B cell (primary cell): Measurements from ENCODE around the gene LAMA2. TPM values are rescaled to one million over a fixed set of nuclear protein-coding genes. Genes with fewer than 3 reads are reported as not detected.

Experiments used
- ATAC-seq: fragments of 200-7000 bp; cut with Tn5 transposase; one replicate; pipeline ENCODE4 v1.10.0; 2021; ENCODE audit warnings: low read depth, mild to moderate bottlenecking, moderate number of reproducible peaks, moderate library complexity
- CTCF ChIA-PET: fragments of 350-600 bp; sonication (Branson Sonifier 250); formaldehyde crosslinking; loops from one replicate; lab custom pipeline; 2021; ENCODE audit warnings: antibody characterized with exemption, inconsistent platforms; lab: Charles Lee
- POLR2A ChIA-PET: fragments of 350-600 bp; sonication (Branson Sonifier 250); formaldehyde crosslinking; loops from one replicate; lab custom pipeline; 2021; ENCODE audit warnings: antibody characterized with exemption; lab: Charles Lee
- DNase-seq: peaks from one replicate; pipeline ENCODE4 v3.0.0; 2013
- H2AFZ ChIP-seq: 2 replicates; pipeline ENCODE4 v1.6.1; 2012; ENCODE audit warnings: mild to moderate bottlenecking, low read depth, low read length; ENCODE audit not compliant: insufficient read depth, poor library complexity, severe bottlenecking
- H3K27ac ChIP-seq, 2 donors: 1 replicate in 1 of 2; 2 replicates in 1 of 2; pipeline ENCODE4 v1.5.1; 2012 to 2013; ENCODE audit warnings: low read length in 2 of 2, mild to moderate bottlenecking in 2 of 2, moderate library complexity in 1 of 2
- H3K27me3 ChIP-seq, 4 experiments: fragments of 200-600 bp in 1 of 4; sonication (generic) in 1 of 4; replicated peaks in 1 of 4; 1 replicate in 2 of 4; 2 replicates in 2 of 4; pipeline versions ENCODE4 v1.6.1 to v1.7.0; 2013 to 2016; ENCODE audit warnings: low read length in 3 of 4, mild to moderate bottlenecking in 2 of 4, mixed read lengths in 1 of 4, moderate library complexity in 1 of 4; ENCODE audit not compliant: insufficient read depth in 4 of 4, control insufficient read depth in 3 of 4; ENCODE audit errors: control extremely low read depth in 1 of 4
- H3K36me3 ChIP-seq, 2 experiments: replicated peaks in 1 of 2; 1 replicate in 1 of 2; 2 replicates in 1 of 2; pipeline versions ENCODE4 v1.6.1 to v1.7.1; 2013; ENCODE audit warnings: low read length in 1 of 2; ENCODE audit not compliant: insufficient read depth in 2 of 2, control insufficient read depth in 1 of 2; ENCODE audit errors: control extremely low read depth in 1 of 2, extremely low read depth in 1 of 2
- H3K4me1 ChIP-seq, 2 donors: fragments of 200-600 bp in 1 of 2; sonication (generic) in 1 of 2; 1 replicate in 1 of 2; 2 replicates in 1 of 2; pipeline versions ENCODE4 v1.5.1 to v1.6.1; 2013 to 2017; ENCODE audit warnings: low read length in 2 of 2; ENCODE audit not compliant: control insufficient read depth in 2 of 2, insufficient read depth in 2 of 2
- H3K4me2 ChIP-seq: replicated peaks from 2 replicates; pipeline ENCODE3; 2012; ENCODE audit warnings: mild to moderate bottlenecking, low read depth, low read length; ENCODE audit not compliant: poor library complexity, severe bottlenecking
- H3K4me3 ChIP-seq, 5 experiments: fragments of 200-600 bp in 1 of 5; sonication (generic) in 1 of 5; 1 replicate in 3 of 5; 2 replicates in 2 of 5; pipeline versions ENCODE4 v1.5.1 to v1.7.0; 2011 to 2016; ENCODE audit warnings: low read length in 4 of 5, mild to moderate bottlenecking in 4 of 5, low read depth in 2 of 5, control low read depth in 1 of 5, moderate library complexity in 1 of 5; ENCODE audit not compliant: insufficient read depth in 1 of 5; ENCODE audit errors: control extremely low read depth in 1 of 5, extremely low read depth in 1 of 5
- H3K79me2 ChIP-seq: fragments of 200-600 bp; sonication (generic); one replicate; pipeline ENCODE4 v1.6.0; 2016; ENCODE audit warnings: low read length; ENCODE audit not compliant: control insufficient read depth, insufficient read depth
- H3K9ac ChIP-seq: fragments of 200-600 bp; sonication (generic); 2 replicates; pipeline ENCODE4 v1.6.1; 2017; ENCODE audit warnings: mild to moderate bottlenecking, low read length, moderate library complexity
- H3K9me3 ChIP-seq, 3 donors: one replicate each; pipeline versions ENCODE4 v1.6.1 to v1.7.1; 2013; ENCODE audit warnings: low read length in 2 of 3; ENCODE audit not compliant: control insufficient read depth in 2 of 3, insufficient read depth in 1 of 3; ENCODE audit errors: control extremely low read depth in 1 of 3
- H4K20me1 ChIP-seq: 2 replicates; pipeline ENCODE4 v1.6.0; 2012; ENCODE audit warnings: mild to moderate bottlenecking, low read length; ENCODE audit not compliant: insufficient read depth, control insufficient read depth, poor library complexity, severe bottlenecking
- H3K27ac Mint-ChIP-seq: one replicate; pipeline ENCODE4 v1.8.0; 2021; ENCODE audit warnings: mixed read lengths
- H3K27me3 Mint-ChIP-seq: one replicate; pipeline ENCODE4 v1.8.0; 2021; ENCODE audit warnings: mixed read lengths
- H3K4me1 Mint-ChIP-seq: one replicate; pipeline ENCODE4 v1.8.0; 2021; ENCODE audit warnings: mixed read lengths
- H3K4me3 Mint-ChIP-seq: one replicate; pipeline ENCODE4 v1.8.0; 2021; ENCODE audit warnings: mixed read lengths
- H3K9me3 Mint-ChIP-seq: one replicate; pipeline ENCODE4 v1.8.0; 2022; ENCODE audit warnings: mixed read lengths; ENCODE audit not compliant: insufficient read depth
- CTCF ChIP-seq: fragments of 200-600 bp; IDR thresholded peaks from one replicate; pipeline ENCODE4 v1.8.0; 2022; ENCODE audit warnings: antibody characterized with exemption, mild to moderate bottlenecking
- EZH2 ChIP-seq: IDR thresholded peaks from 2 replicates; pipeline ENCODE4 v1.6.1; 2012; ENCODE audit warnings: borderline replicate concordance, low read depth, mild to moderate bottlenecking, moderate library complexity, low read length; ENCODE audit not compliant: insufficient read depth, poor library complexity, severe bottlenecking
- WGBS: methylation state at CpG from one replicate; pipeline ENCODE4 v1.1.5; 2013; ENCODE audit warnings: missing lambda C conversion rate; ENCODE audit not compliant: insufficient coverage; 5-methylcytosine and 5-hydroxymethylcytosine counted together
- intact Hi-C: fragments of 100-400 bp; cut with micrococcal nuclease; formaldehyde crosslinking; loops from one replicate; pipeline ENCODE4 v1.10.0; 2022
- polyA plus RNA-seq: library from polyadenylated mRNA; depleted of rRNA; stranded (reverse); fragments of >200 nt; gene quantifications from 2 replicates; pipeline ENCODE4 v1.2.3, GENCODE V29; 2012
- total RNA-seq, 2 donors: library from RNA; stranded (reverse); fragments of 120-200 nt in 1 of 2; gene quantifications; 1 replicate in 1 of 2; 2 replicates in 1 of 2; pipeline versions ENCODE4 v1.2.3 to v1.2.4, GENCODE V29; 2013 to 2022

Gene LAMA2
- total and polyA plus RNA-seq, 2 donors (not counting 1 experiment from before 2014, with no cell fraction given) = 0.16 TPM; not detected in 1

- Histone ChIP-seq H2AFZ (no peak overlapping the region), H3K9ac (no peak overlapping the region), H3K27ac (no peak overlapping the region), H3K4me3 (no peak overlapping the region), H3K9me3 (no peaks in the 10 kb centered on the region), H3K4me2 (no peak overlapping the region), H3K79me2 (no peaks in the 10 kb centered on the region), H3K27me3 (no peaks in the 10 kb centered on the region), H4K20me1 (no peaks in the 10 kb centered on the region), H3K4me1 (no peaks in the 10 kb centered on the region), H3K36me3 (no peaks in the 10 kb centered on the region)
- DNase-seq (no peak), ATAC-seq (no peak)
- TF ChIP-seq CTCF (no peak), EZH2 (no peak)
- Mint-ChIP-seq H3K4me1 (no peaks in the 10 kb centered on the region), H3K4me3 (no peak overlapping the region), H3K9me3 (no peaks in the 10 kb centered on the region), H3K27me3 (no peaks in the 10 kb centered on the region), H3K27ac (no peak overlapping the region)
- POLR2A ChIA-PET = no interaction called here
- intact Hi-C loops = no loop called here
- CTCF ChIA-PET = no interaction called here
- WGBS = no CpG with 5 or more reads among the region's 1 CpG
Measured at GRCh38 chr6:128954308-128955043, 71.5 kb downstream of the LAMA2 start.

GRCh38 chr6:128963561-128963960, 80.6 kb downstream of the LAMA2 start:
- no peak for TF ChIP-seq EZH2
- no peak for TF ChIP-seq CTCF
- H3K4me1 ChIP-seq = no peaks in the 10 kb centered on the region
- ChIA-PET POLR2A (no interaction called here), CTCF (no interaction called here)
- H4K20me1 ChIP-seq = no peaks in the 10 kb centered on the region
- no peak overlapping the region for H3K4me3 ChIP-seq
- H3K9ac ChIP-seq = no peak overlapping the region
- WGBS = no CpG with 5 or more reads among the region's 2 CpGs
- DNase-seq (no peak), ATAC-seq (no peak)
- H3K36me3 ChIP-seq = no peaks in the 10 kb centered on the region
- H3K79me2 ChIP-seq = no peaks in the 10 kb centered on the region
- Mint-ChIP-seq H3K9me3 (no peaks in the 10 kb centered on the region), H3K4me3 (no peak overlapping the region), H3K27ac (no peak overlapping the region), H3K4me1 (no peaks in the 10 kb centered on the region), H3K27me3 (no peaks in the 10 kb centered on the region)
- no peak overlapping the region for H3K27ac ChIP-seq
- H2AFZ ChIP-seq = no peak overlapping the region
- no peak overlapping the region for H3K4me2 ChIP-seq
- intact Hi-C loops = no loop called here
- H3K27me3 ChIP-seq = no peaks in the 10 kb centered on the region
- H3K9me3 ChIP-seq = no peaks in the 10 kb centered on the region
